Measurements from ENCODE around the gene HOOK2. TPM values are rescaled to one million over a fixed set of nuclear protein-coding genes. Genes with fewer than 3 reads are reported as not detected.

HOOK2 gene
- total and polyA plus RNA-seq, 2 of the 4 experiments (the other 2 are of a cell fraction), result 7.5 to 21.6 TPM

GRCh38 chr19:12722566-12723380 lies 52.6 kb downstream of the HOOK2 start (continued):
- TF ChIP-seq CTCF (conservative IDR thresholded peaks at IDR 0.05; ENCODE audit: low read depth, low read length), result no peak
- TF ChIP-seq RAD21 (IDR thresholded peaks at IDR 0.05; ENCODE audit: low read length), result no peak
- no peak for TF ChIP-seq NFE2L2 (IDR thresholded peaks at IDR 0.05; ENCODE audit: low read depth, low read length)
